GM21529 (cell line): ENCODE measurements around the gene RNPS1.

Source experiments
- ATAC-seq: cut with Tn5 transposase; IDR thresholded peaks from one replicate; pipeline ENCODE4 v1.9.1; 2021; ENCODE audit not compliant: unreplicated experiment

RNPS1 gene, protein sequence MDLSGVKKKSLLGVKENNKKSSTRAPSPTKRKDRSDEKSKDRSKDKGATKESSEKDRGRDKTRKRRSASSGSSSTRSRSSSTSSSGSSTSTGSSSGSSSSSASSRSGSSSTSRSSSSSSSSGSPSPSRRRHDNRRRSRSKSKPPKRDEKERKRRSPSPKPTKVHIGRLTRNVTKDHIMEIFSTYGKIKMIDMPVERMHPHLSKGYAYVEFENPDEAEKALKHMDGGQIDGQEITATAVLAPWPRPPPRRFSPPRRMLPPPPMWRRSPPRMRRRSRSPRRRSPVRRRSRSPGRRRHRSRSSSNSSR

DNA sequence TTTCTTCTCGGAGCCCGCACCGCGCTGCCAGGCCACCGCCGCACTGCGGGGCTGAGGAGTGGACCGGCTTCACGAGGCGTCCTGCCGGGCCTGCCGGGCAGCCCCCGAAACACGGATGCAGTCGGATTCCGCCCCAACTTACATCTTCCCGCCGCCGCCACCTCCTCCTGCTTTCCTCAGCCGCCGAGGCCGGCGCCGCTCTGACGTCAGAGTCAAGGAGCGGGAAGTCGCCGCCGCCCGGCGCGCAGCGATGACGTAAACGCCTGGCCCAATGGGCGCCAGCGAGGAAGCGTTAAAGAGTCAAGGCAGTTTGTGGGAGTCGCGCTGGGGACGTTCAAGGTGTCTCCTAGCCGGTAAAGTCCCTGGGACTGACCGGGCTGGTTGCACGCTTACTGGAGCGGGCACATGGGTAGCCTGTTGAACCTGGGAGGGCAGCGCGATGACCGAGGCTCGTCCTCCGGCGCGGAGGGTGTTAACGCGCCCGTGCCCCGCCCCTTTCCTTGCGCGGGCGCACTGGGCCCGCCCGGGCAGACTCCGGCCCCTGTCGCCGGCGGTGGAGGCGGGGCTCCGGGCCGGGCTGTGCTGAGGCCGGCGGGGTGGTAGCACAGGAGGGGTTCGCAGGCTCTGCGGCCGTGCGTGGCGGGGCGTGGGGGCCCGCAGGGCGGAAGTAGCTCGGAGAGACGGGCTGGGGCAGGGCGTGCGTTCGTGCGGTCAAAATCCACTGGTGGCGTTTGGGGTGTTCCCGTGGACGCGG lies at the start of gene RNPS1:
Gene RNPS1 (minus strand): TSS at position 214 of the 754 bp plus-strand sequence. CDS start 3,483 bp downstream, outside the sequence.
- peak; percentile 79 for ATAC-seq

DNA sequence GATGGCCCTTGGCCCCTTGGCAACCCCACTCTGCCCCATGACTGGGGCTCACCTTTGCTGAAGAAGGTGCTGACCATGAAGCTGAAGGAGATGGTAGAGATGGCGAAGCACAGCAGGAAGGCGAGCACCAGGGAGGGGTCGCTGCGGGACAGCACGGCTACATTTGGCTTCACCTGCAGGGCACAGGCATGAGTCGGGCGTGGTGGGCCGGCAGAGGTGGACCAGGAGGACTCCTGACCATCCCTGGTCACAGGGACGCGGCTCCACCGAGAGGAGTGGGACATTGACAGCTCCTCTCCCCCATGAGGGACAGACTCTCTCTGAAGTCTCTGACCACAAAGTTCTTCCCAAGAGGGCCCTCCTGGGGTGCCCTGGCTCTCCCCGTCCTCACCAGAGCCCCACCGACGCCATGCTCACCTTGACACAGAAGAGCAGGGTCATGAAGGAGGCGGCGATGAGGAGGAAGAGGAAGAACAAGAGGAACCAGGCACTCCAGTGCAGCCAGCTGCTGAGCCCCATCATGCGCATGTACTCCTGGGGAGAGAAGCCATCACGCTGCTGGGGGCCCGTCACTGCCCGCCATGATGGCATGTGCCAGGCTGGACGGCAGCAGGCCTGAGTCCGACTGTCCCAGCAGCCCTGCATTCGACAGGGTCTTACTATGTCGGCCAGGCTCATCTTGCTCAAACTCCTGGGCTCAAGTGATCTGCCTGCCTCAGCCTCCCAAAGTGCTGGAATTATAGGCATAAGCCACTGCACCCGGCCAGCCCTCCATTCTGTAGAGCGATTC lies 49.5 kb upstream of the RNPS1 start:
- no peak for ATAC-seq

DNA sequence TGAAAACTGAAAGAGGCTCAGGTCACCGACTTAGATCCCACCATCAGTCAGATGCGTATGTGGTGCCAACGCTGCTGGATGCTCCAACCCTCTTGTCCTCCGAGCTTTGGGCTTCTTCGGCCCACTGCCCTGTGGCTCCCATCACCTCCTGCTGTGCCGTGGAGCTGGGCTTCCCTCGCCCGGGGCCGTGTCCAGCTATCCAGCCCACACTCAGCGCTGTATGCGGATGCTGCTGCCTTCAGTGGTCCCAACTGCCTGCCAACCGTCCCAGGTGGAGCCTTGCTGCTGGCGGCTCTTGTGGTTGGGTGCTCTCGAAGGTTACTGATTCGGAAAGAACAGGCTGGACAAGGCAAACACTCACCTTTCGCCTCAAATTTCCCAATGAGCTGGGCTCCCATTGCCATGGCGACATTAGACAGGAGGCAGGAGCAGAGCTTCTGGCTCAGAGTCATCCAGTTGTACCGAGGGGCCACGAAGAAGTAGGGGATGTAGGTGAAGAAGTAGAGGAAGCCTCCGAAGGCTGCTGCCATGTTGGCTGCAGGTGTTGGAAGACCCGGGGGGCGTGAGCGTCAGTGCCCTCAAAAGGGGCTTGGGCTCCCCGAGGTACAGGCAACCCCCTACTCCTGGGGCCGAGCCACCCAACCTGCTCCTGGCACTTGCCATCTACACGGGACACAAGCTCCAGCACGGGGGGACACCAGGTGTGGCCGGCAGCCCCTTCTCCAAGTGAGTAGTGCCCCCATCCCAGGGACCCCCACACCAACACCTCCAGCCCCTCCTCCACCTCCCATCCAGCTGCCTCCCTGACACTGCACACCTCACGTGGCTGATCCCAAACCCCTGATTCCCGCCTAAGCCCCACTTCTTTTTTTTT lies 40.4 kb upstream of the RNPS1 start:
- ATAC-seq: no peak

DNA sequence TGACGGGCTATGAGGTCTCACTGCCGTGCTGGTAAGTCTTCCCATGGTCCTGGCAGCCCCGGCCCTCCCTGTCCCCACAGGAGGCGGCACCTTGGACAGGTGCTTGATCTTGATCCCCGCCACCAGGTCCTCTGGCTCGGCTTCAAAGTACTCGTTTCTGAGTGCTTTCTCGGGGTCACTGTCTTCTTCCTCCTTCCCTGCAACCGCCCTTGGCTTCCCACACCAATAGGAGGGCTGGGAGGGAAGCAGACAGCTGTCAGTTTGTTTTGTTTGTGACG lies 31.9 kb upstream of the RNPS1 start:
- no peak for ATAC-seq

DNA sequence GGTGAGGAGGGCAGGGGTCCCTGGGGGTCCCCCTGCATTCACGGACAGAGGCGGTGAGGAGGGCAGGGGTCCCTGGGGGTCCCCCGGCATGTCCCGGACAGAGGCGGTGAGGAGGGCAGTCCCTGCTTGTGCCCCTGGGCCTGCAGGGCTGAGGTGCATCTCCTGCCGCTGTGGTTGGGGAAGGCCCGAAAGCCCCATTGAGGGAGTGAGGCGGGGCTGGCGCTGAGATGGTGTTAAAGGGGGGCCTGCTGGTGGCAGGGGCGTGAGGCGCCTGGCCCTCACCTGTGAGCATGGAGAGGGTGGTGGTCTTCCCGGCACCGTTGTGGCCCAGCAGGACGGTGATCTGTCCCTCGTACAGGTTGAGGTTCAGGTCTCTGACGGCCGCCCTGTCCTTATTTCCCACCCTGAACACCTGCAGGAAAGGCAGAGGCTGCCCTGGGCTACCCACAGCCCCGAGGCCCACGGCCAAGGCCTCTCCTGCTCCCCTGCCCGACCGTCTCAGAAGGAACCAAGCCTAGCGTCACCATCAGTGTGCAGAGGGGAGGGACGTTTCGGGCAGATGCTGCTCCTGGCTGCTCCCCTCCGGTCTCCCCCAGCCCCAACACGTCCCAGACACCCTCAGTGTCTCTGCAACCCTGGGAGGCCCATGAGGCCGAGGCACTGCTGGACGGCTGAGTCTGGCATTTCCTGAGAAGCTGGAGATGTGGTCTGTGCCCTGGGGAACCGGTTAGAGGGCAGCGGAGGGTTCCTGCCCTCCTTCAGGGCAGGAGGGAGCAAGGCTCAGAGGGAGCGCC lies 31.4 kb upstream of the RNPS1 start:
- ATAC-seq: no peak

DNA sequence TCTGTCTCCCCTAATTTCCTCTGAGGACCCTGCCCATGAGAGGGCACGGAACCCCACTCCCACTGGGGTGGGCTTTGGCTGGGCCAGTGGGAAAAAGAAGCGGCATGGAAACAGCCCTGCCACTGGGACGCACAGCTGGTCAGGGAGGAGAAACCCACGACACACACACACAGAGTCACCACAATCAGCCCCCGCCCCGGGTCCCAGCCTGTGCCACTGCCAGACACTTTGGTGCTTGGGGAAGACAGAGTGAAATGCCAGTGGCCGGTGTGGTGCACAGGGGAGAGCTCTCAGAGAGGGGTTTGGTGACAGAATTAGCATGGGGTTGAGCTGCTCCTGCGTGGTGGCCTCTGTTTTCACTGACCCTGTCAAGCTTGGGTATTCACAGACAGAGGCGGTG lies 30.7 kb upstream of the RNPS1 start:
- ATAC-seq: no peak

DNA sequence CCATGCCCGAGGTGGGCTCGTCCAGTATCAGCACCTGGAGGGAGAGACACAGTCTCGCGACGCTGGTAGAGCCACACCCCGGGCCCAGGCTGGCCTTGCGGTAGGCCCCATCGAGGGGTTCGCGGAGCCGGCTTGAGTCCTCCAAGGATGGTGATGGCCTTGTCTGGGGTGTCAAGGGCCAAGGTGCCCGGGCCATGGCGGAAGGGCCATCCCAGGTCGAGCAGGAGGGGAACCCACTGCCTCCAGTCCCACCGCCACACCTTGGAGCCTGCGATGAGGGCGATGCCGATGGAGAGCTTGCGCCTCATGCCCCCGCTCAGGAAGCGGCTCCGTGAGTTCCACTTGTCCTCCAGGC lies 29.6 kb upstream of the RNPS1 start:
- no peak for ATAC-seq

DNA sequence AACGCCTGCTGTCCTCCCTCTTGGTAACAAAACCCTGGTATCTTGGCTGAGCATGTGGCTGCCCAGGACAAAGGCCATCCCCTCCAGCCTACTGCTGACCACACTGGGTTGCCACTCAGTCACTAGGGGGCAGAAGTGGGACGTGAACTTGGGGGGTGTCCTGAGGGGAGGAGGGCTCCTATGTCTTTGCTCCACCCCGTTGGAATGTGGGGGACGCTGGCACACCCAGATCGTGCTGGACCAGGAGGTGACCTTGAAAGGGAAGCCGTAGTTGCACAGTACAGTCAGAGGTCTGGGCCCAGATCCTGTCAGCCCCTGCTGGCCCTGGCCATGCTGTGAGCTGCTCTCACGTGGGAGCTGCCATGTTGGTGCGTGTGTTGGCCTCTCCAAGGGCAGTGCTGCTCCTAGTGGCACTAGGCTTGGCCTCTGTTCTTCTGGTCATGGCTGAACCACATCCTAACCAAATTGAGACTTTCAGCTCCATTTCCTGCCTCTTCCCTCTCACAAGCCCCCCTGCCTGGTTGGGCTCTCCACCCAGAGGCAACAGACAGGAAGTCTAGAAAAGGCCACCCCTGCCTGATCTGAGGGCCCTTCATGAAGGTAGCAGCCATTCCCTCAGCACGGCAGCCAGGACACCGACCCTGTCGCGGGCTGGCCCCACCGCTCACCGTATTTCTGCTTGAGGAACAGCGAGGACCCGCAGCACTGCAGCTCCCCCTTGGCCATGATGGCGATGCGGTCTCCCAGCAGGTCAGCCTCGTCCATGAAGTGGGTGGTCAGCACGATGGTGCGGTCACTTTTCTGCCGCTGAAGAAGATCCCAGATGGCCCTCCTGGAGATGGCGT lies 29.0 kb upstream of the RNPS1 start:
- ATAC-seq: no peak

DNA sequence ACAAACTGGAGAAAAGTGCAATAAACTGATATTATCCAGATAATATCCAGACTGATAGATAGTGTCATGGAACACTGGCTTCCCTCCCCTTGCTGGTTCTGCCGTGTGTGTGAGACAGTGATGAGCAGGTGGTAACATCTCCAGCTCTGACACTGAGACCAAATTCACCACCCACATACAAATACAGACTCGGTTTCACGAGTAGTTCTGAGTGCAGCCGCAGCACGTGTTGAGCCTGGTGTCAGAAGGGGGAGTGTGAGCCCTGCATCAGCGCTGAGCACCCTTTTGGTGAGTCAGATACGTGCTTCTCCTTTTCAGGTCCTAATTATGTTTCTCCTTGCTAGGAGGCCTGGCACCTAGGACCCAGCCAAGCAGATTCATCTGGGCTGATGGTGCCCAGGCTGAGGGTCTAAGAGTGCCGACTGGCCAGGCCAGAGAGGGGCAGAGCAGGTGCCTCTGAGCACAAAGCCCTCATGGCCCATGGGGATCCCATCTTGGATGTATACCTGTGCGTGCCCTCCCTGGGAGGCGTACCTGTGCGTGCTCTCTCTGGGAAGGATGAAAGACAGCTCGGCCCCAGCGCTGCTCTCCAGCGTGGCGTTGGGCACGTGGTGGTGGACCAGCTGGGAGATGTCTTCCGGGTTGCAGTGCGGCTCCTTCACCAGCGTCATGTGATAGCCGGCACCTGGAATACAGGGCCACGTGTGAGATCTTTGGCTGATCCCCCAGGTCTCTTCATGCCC lies 27.3 kb upstream of the RNPS1 start:
- ATAC-seq: peak; percentile 71

DNA sequence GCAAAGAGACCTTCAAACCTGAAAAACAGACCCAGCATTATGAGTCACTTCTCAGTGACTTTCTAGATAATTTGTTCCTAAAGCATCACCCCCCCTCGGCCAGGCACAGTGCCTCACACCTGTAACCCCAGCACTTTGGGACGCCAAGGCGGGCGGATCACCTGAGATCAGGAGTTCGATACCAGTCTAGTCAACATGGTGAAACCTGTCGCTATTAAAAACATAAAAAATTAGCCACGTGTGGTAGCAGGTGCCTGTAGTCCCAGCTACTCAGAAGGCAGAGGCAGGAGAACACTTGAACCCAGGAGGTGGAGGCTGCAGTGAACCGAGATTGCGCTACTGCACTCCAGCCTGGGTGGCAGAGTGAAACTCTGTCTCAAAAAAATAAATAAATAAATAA lies 24.3 kb upstream of the RNPS1 start:
- no peak for ATAC-seq

DNA sequence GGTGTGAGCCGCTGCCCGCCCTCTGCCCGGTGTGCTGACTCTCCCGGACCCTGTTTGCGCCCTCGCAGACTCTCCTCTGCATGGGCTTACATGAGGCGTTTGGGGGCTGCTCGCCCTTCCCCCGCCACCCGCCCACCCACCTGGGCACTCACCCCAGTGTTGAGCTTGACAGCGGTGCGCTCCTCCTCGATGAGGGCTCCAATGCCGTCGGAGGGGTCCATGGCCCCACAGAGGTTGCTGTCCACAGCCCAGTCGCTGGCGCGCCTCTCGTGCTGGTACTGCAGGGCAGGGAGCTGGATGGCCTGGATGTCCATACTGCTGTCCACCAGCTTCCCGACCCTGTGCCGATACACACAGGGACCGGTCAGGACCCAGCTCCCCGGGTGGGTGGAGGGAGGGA lies 21.4 kb upstream of the RNPS1 start:
- ATAC-seq: no peak

DNA sequence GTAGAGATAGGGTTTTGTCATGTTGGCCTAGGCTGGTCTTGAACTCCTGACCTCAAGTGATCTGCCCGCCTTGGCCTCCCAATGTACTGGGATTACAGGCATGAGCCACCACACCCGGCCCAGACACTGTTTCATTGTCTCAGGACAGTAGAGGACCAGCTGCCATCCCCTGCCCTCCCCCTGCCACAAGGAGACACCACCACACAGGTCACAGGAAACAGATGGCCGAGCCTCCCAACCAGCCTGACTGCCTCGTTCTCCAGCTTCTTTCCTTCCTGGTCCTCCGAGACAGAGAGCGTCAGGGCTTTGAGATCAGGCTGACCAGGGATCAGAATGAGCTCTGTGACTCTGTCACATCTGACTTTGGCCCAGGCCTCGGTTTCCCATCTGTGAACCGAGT lies 20.8 kb upstream of the RNPS1 start:
- no peak for ATAC-seq

DNA sequence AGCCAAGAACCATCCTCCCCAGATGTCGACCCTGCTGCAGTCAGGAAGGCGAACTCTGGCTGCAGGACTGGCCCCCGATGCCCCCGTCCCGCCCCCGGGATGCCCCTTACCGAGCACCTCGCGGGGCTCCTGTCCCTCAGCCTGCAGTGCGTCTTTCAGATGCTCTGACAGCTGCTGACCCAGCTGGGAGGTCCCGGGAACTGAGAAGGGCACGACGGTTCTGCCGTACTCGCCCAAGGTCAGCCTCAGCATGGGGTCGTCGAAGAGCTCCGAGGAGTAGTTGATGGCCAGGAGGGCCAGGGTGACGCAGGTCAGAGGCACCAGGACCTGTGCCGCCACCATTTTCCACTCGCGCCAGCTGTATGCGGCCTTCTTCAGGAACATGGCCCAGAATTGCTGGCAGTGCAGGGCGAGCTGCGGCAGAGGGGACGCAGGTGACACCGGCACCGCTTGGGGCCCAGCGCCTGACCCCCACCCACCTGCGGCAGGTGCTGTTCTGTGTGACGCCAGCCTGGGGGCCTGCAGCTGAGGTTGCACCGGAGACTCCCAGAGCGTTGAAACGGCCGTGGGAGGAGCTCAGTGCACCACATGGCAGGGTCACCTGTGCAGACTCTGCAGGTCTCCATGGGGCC lies 20.1 kb upstream of the RNPS1 start:
- no peak for ATAC-seq

DNA sequence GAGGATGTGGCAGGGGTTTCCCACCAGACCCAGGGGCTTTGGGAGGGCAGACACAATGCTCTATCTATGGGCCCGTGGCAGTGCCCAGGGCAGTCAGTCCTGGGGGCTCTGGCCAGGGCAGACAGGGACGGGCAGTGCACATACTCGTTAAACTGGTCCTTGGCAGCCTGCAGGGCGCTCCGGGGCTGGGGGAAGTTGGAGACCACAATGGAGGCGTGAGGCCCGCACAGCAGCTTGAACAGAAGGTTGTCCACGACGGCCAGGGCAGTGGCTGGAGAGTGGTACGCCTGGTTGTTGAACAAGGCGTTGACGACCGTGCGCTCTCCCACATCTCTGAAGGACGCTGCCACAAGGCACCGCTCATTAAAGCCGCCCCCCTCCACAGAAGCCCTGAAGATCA lies 18.6 kb upstream of the RNPS1 start:
- ATAC-seq: no peak

DNA sequence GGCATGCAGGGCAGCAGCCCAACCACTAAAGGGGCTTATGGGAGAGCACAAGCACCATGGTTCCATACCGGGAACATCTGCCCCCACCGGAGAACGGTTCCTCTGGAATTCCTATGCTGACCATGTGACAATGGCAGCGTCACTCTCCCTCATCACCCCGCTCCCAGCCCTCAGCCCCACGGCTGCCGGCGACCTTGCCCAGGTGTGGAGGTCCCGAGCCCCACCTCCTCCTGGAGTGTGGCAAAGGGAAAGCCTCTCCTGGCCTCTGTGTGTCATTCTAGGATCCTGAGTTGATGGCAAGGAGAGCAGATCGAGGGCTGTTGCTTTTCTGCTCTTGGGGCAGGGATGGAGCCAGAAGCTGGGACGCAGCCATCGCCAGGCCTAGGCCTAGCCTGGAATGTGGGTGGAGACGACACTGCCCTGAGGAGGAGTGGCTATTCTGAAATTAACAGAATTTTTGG lies 17.8 kb upstream of the RNPS1 start:
- ATAC-seq: no peak

DNA sequence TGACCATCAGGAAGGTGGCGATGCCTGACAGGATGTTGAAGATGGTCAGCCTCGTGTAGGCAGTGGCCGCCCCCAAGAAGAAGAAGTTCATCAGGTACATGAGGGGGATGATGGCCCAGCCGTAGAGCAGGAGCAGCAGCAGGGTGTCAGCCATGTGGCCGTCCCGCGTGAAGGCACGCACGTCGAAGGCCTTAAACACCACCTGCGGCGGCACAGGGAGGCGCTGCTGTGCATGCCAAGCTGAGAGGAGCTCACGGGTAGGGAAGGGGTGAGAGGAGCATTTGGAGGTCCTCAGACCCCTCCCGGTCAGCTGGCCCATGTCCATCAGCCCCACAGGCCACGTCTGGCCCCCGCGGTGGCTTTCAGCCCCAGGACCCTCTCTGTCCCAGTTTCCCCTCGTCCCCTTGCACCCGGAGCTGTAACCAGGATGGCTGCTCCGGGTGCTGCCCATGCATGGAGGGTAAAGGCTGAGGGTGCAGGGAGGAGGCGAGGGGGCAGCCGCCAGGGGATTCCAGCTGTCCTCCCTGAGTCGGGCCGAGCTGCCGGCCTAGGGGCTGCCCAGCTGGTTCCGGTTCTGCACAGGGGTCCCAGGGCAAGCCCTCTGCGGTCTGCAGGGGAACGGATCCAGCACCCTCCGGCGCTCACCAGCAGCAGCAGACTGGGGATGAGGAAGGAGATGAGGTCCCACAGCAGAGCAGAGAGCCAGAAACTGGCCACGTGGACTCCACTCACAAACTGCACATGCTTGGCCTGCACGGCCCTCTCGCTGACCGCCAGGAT lies 17.1 kb upstream of the RNPS1 start:
- no peak for ATAC-seq

DNA sequence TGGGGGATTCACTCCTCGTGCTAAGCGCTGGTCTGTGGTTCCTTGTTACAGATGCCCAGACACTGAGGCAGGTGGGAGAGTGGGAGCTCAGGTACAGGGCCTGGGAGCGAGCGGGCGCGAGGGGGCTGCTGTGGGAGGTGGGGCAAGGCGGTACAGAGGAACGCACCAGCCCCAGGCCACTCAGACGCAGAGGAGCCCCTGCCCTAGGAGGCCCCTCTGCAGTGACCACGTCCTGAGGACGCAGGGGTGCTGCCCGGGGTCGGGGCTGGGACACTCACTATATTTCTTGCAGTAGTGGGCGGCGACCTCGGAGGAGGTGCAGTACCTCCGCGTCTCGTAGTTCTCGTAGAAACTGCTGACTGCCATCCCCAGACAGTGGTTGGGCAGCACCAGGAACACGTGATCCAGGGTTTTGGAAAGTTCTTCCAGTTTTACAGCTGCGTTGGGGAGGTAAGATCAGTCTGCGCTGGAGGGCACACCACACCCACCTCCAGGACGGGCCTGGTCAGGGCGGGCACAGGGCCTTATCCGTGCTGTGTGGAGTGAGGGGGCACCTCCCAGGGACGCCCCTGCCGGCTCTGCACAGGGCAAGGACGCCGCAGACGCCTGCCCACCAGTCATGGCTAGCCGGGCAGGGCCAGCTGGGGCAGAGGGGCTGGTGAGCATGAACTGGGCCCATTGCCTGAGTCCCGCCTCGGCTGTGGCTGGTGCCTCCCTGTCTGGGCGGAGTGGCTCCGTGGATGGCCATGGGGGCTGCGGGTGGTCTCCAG lies 16.3 kb upstream of the RNPS1 start:
- no peak for ATAC-seq
